ENCODE data around the gene SRGN.
A peak's percentile ranks its signal among the peaks of the same experiment; 100 is the strongest.

Gene SRGN

GRCh38 chr10:69090685-69091084 lies 2.8 kb downstream of the SRGN start:
- no peak for DNase-seq (ENCODE audit: low spot score)

DNA sequence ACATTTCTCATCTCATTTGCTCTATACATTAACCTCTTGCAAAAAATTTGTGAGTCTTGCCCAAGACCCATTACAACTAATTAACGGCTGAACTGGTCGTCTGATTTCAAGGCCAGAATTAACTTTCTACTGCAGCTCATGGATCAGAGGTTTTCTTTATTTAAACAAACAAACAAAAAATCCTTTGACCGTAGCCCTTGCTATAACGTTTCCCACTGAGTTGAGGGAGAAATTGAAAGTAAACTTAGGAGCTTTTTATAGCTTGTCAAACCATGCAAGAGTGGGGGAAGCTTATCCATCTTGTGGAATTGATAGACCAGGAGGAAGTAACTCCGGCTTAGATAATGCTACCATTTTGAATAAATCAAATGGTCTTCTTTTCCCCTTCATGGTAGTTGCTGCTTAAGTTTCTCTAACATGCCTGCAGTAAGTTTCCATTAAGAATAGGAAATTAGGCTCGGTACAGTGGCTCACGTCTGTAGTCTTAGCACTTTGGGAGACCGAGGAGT lies 3.3 kb downstream of the SRGN start:
- no peak for DNase-seq (ENCODE audit: low spot score)

DNA sequence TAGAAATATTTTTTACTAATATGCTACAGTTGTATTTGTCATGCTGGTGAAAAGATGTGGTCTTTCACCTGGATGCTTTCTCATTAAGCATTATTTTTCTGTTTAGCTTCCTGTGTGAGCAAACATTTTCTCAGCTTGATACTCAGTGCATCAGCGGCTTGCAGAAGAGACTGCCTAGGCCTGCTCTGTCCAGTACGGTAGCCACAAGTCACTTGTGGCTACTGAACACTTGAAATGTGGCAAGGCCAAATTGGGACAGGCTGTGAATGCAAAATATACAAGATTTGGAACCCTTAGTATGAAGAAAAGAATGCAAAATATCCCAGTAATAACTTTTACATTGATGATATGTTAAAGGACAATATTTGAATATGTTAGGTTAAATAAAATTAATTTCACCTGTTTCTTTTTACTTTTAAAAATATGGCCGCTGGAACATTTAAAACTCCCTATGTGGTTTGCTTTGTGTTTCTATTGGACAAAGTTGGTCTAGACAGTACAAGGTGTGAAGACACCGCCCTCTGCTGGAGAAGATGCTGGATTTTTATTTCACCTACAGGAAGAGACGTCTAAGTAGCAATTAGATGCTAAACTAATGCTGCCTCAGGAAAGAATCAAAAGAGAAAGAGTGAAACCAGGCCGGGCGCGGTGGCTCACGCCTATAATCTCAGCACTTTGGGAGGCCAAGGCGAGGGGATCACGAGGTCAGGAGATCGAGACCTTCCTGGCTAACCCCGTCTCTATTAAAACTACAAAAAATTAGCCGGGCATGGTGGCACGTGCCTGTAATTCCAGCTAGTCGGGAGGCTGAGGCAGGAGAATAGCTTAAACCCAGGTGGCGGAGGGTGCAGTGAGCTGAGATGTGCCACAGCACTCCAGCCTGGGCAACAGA lies 5.3 kb downstream of the SRGN start:
- peak; percentile 42 for DNase-seq (ENCODE audit: low spot score)

- no peak for DNase-seq (ENCODE audit: low spot score)
Measured at GRCh38 chr10:69093933-69094332, 6.0 kb downstream of the SRGN start.

GRCh38 chr10:69096045-69096444 lies 8.1 kb downstream of the SRGN start:
- no peak for DNase-seq (ENCODE audit: low spot score)

DNA sequence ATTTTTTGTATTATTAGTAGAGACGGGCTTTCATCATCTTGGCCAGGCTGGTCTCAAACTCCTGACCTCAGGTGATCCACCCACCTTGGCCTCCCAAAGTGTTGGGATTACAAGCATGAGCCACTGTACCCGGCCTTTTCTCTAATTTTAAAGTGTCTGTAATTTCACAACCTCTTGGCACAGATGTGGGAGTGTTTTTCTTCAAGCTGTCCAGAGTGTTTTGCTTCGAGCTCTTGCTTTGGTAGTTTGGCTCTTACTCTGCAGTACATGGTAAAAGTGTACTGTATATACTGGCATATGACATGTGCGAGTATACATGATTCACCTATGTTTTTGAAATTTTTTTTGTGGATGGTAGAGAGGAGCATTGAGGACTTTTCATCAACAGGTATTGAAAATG lies 9.8 kb downstream of the SRGN start:
- no peak for DNase-seq (ENCODE audit: low spot score)

DNA sequence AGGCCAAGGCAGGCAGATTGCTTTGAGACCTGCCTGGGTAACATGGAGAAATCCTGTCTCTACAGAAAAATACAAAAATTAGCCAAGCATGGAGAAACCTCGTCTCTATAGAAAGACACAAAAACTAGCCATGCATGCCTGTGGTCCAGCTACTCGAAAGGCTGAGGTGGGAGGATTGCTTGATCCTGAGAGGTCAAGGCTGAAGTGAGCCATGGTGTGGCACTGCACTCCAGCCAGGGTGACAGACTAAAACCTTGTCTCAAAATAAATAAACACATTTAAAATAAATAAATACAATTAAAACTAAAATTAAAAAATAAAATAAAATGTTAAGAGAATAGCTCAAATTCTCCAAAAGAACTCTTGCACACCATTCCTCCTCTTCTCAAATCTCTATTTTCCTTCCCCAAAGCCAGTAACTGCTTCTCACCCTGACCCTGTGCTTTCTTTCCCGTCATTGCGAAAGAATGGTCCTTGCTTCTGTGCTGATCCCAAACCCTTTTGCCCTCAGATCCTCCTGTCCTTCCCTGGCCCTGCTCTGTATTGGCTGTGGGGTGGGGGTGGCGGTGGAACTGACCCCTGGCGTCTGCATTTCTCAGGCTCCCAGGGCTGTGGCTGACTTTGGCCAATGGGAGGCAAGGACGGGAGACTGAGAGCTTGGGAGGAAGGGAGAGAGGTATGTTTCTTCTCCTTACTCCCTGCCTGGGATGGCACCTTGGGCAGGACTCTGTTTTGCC lies 12.4 kb downstream of the SRGN start:
- DNase-seq (ENCODE audit: low spot score) = no peak

GRCh38 chr10:69101451-69102095 lies 13.7 kb downstream of the SRGN start:
- DNase-seq (ENCODE audit: low spot score) = no peak

GRCh38 chr10:69102440-69102839 lies 14.5 kb downstream of the SRGN start:
- no peak for DNase-seq (ENCODE audit: low spot score)

GRCh38 chr10:69103784-69104183 lies 15.9 kb downstream of the SRGN start:
- no peak for DNase-seq (ENCODE audit: low spot score)

- no peak for DNase-seq (ENCODE audit: low spot score)
Measured at GRCh38 chr10:69104994-69105790, 17.3 kb downstream of the SRGN start.

DNA sequence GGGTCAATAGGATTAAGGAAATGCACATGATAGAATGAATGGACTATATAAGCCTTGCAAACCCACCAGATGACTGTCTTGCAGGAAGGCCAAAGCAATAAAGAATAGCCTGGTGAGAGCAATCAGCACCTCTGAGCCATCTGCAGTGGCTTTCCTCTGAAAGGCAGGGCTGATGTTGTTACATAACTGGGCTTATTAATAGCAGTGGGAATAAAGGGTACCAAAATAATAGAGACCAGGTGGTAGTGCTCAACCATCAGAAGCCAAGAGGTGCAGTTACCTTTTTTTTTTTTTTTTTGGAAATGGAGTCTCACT lies 19.2 kb downstream of the SRGN start:
- DNase-seq (ENCODE audit: low spot score) = no peak

- DNase-seq (ENCODE audit: low spot score) = no peak
Measured at GRCh38 chr10:69107699-69108098, 19.8 kb downstream of the SRGN start.

GRCh38 chr10:69119896-69120295 lies 32.0 kb downstream of the SRGN start:
- no peak for DNase-seq (ENCODE audit: low spot score)

DNA sequence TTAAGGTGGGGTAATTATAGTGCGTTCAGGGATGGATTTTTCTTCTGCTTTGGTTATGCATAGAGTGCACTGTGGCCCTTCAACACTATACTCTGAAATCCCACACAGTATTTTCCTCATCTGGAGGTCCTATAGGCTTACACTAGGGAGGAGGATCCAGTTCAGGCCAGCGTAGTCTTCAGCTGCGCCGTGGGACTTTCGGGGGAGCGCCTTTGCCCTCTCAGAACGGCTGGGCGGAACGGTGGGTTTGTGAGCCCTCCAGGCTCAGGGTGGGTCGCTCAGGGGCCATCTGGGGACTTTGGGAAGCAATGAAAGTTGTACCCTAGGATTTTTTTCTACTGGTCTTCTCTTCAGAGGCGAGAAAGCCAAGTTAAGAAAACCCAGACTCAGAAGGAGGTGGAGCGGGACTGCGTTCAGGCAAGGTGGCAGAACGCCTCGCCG lies 35.4 kb downstream of the SRGN start:
- DNase-seq (ENCODE audit: low spot score) = no peak

DNA sequence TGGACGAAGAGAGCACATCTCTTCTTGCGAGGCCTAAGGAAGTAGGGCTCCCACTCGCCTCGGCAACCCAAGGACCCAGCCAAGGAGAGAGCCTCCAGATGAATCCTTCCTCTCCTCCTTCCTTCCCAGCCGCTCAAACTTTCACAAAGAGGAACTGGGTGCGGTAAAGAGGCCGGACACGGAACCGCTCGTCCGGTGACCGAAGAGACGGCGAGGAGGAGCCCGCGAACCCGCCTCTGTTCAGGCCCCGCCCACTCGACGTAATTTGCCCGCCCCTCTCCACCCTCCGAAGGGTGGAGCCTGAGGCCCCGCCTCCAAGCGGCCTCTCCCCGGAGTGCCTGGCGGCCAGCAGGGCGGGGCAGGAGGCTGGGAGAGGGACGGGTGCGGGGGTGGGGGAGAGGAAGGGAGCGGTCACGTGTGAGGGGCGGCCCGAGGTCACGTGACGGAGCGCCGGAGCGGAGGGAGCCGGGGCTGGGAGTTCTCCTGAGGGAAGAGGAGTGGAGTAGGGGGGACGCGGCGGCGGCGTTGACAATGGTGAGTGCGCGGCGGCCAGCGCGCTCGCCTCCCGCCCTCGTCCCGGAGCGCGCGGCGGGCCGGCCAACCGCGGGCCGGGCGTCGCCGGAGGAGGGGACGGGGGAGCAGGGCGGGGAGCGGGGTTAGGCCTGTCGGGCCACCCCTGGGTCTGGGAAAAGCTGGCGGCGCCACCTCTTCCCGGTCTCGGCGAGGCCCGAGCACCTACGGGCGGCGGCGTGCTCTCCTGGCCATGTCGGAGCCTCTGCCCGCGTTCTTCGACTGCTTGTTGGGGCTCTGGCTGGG lies 36.1 kb downstream of the SRGN start, which contains the start of gene VPS26A:
Gene VPS26A (plus strand): TSS at position 432 of the 816 bp plus-strand sequence. CDS start 100 bp downstream, at position 532.
- DNase-seq (ENCODE audit: low spot score) = peak; percentile 100

DNA sequence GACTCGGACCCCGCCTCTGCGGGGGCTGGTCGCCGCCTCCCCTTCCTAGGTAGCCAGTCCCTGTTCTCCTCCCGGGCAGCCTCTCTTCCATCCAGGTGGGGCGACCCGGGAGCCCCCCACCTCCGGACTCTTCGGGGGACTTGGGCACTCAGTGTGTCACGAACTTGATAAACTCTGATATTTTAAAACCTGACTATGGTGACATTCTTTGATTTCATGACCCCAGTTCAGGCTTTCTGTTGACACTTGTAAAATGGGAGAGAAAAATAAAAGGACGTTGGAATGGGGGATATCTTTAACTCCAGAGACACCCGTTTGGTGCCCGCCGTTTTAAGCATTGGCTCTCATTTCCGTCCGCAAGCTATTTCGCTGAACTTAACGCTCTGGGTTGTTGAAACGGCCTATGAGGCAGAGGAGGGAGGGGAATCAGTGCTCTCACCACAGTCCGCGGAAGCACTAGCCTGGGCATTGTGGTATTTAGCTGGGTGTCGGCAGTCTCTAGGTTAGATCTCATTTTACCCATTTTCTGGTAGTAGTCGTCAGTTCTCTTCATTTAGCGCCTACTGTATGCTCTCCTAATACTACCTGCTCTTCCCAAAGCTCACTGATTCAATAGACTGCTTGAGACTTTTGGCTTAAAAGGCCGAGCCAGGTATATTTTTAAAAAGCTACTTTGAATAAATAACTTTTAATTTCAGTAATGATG lies 36.8 kb downstream of the SRGN start:
- DNase-seq (ENCODE audit: low spot score) = peak; percentile 20

DNA sequence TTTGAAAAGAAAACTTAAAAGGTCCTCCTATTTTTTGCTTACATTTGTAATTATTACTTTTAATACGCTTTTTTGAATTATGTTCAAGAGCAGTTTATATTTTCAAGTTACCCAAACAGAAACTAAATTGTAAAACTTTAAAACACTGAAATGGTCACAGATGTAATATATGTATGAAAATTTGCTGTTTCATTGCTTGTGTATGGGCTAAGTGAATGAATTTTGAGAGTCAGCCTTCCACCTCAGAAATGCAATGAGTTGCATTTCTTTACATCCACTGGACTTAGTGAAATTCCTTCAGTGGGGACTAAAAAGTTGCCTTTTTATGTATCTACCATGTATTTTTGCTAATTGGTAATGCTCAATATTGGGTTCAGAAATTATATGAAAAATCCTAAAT lies 37.7 kb downstream of the SRGN start:
- no peak for DNase-seq (ENCODE audit: low spot score)

DNA sequence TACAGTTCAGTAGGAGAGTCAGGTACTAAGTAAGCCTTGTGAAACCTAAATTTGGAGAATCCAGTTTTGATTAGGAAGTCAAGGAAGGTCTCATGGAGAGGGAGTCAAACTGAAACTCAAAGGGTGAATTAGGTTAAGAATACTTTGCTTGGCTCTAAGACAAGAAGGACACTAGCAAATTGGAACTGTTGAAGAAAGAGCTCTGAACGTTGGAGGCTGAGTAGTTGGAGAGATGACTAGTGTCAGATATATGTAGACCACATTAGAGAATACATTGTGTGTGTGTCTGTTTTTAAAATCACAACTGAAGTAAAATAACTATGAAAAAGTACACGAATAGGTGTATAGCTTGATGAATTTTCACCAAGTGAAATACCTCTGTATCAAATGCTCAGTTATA lies 42.3 kb downstream of the SRGN start:
- DNase-seq (ENCODE audit: low spot score) = no peak

DNA sequence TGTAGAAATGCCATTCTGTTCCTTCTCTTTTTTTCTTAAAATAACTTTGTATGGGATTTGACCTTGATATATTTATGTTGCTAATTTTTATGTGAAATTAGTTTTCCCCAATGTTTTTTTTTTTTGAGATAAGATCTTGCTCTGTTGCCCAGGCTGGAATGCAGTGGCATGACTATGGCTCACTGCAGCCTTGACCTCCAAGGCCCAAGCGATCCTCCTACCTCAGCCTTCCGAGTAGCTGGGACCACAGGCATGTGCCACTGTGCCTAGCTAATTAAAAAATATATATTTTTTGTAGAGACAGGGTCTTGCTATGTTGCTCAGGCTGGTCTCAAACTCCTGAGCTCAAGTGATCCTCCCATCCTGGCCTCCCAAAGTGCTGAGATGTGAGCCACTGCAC lies 52.1 kb downstream of the SRGN start:
- no peak for DNase-seq (ENCODE audit: low spot score)
